CD14-positive monocyte (primary cell): ENCODE measurements around the gene CLOCK. TPM values are rescaled to one million over a fixed set of nuclear protein-coding genes. Genes with fewer than 3 reads are reported as not detected.

ENCODE experiments used
- DNase-seq, 3 donors: peaks; one replicate each; pipeline ENCODE4 v3.0.0-alpha.2; 2011 to 2022
- H2AFZ ChIP-seq: 2 replicates; pipeline ENCODE4 v1.6.0; 2012; ENCODE audit warnings: mild to moderate bottlenecking, low read depth, low read length, inconsistent platforms; ENCODE audit not compliant: insufficient read depth, poor library complexity, severe bottlenecking
- H3K27ac ChIP-seq, 2 donors: 1 replicate in 1 of 2; 2 replicates in 1 of 2; pipeline ENCODE4 v1.5.1; 2012 to 2013; ENCODE audit warnings: low read length in 2 of 2, control low read depth in 1 of 2, inconsistent platforms in 1 of 2, low read depth in 1 of 2, mild to moderate bottlenecking in 1 of 2
- H3K27me3 ChIP-seq, 2 donors: one replicate each; pipeline versions ENCODE4 v1.6.0 to v1.6.1; 2011 to 2013; ENCODE audit warnings: low read length in 2 of 2; ENCODE audit not compliant: control insufficient read depth in 2 of 2, insufficient read depth in 2 of 2
- H3K36me3 ChIP-seq, 2 donors: replicated peaks in 1 of 2; 1 replicate in 1 of 2; 2 replicates in 1 of 2; pipeline versions ENCODE4 v1.5.1 to v1.6.1; 2012 to 2013; ENCODE audit warnings: low read length in 2 of 2, control low read depth in 1 of 2, inconsistent platforms in 1 of 2, mild to moderate bottlenecking in 1 of 2; ENCODE audit not compliant: insufficient read depth in 2 of 2, control insufficient read depth in 1 of 2
- H3K4me1 ChIP-seq, 2 donors: 1 replicate in 1 of 2; 2 replicates in 1 of 2; pipeline versions ENCODE4 v1.5.1 to v1.6.1; 2012 to 2013; ENCODE audit warnings: low read length in 2 of 2, control low read depth in 1 of 2, inconsistent platforms in 1 of 2, mild to moderate bottlenecking in 1 of 2, moderate library complexity in 1 of 2; ENCODE audit not compliant: insufficient read depth in 2 of 2, control insufficient read depth in 1 of 2
- H3K4me2 ChIP-seq: replicated peaks from 2 replicates; pipeline ENCODE3; 2012; ENCODE audit warnings: low read length, moderate library complexity, mild to moderate bottlenecking; ENCODE audit not compliant: poor library complexity, severe bottlenecking; ENCODE audit errors: extremely low read depth
- H3K4me3 ChIP-seq, 3 experiments: fragments of 200-600 bp in 1 of 3; sonication (generic) in 1 of 3; replicated peaks in 1 of 3; 1 replicate in 2 of 3; 2 replicates in 1 of 3; pipeline ENCODE4 v1.5.1; 2011 to 2013; ENCODE audit warnings: low read length in 3 of 3, mild to moderate bottlenecking in 3 of 3, control low read depth in 2 of 3, low read depth in 2 of 3, inconsistent platforms in 1 of 3, moderate library complexity in 1 of 3
- H3K79me2 ChIP-seq: 2 replicates; pipeline ENCODE4 v1.6.0; 2012; ENCODE audit warnings: mild to moderate bottlenecking, control low read depth, inconsistent platforms, low read length, moderate library complexity; ENCODE audit not compliant: insufficient read depth
- H3K9ac ChIP-seq: 2 replicates; pipeline ENCODE4 v1.6.0; 2017; ENCODE audit warnings: low read length, mild to moderate bottlenecking; ENCODE audit not compliant: insufficient read depth, poor library complexity, severe bottlenecking
- H3K9me3 ChIP-seq, 2 donors: replicated peaks in 1 of 2; 1 replicate in 1 of 2; 2 replicates in 1 of 2; pipeline versions ENCODE4 v1.5.1 to v1.6.1; 2012 to 2013; ENCODE audit warnings: low read length in 2 of 2, control low read depth in 1 of 2; ENCODE audit not compliant: control insufficient read depth in 1 of 2, insufficient read depth in 1 of 2
- H4K20me1 ChIP-seq: 2 replicates; pipeline ENCODE4 v1.6.0; 2012; ENCODE audit warnings: mild to moderate bottlenecking, low read length, control low read depth, moderate library complexity; ENCODE audit not compliant: insufficient read depth
- H3K27ac Mint-ChIP-seq, 7 donors: one replicate each; pipeline ENCODE4 v1.8.0; 2020; ENCODE audit warnings: mild to moderate bottlenecking in 7 of 7, mixed read lengths in 7 of 7, moderate library complexity in 6 of 7, inconsistent platforms in 2 of 7
- H3K27me3 Mint-ChIP-seq, 3 donors: one replicate each; pipeline ENCODE4 v1.8.0; 2021 to 2022; ENCODE audit warnings: low read depth in 3 of 3, mild to moderate bottlenecking in 3 of 3, mixed read lengths in 3 of 3, moderate library complexity in 3 of 3, inconsistent platforms in 1 of 3
- H3K36me3 Mint-ChIP-seq, 2 donors: one replicate each; pipeline ENCODE4 v1.8.0; 2020; ENCODE audit warnings: mixed read lengths in 2 of 2, inconsistent platforms in 1 of 2, mild to moderate bottlenecking in 1 of 2
- H3K4me1 Mint-ChIP-seq: one replicate; pipeline ENCODE4 v1.8.0; 2020; ENCODE audit warnings: mild to moderate bottlenecking, mixed read lengths
- H3K4me3 Mint-ChIP-seq, 2 donors: one replicate each; pipeline ENCODE4 v1.8.0; 2020; ENCODE audit warnings: mild to moderate bottlenecking in 2 of 2, mixed read lengths in 2 of 2, moderate library complexity in 1 of 2
- H3K9me3 Mint-ChIP-seq, 7 donors: one replicate each; pipeline ENCODE4 v1.8.0; 2020 to 2022; ENCODE audit warnings: mixed read lengths in 7 of 7, mild to moderate bottlenecking in 6 of 7, moderate library complexity in 6 of 7, inconsistent platforms in 2 of 7
- CTCF ChIP-seq: fragments of 200-600 bp; IDR thresholded peaks from one replicate; pipeline ENCODE4 v1.8.0; 2022; ENCODE audit warnings: antibody characterized with exemption, mild to moderate bottlenecking
- WGBS: methylation state at CpG from one replicate; pipeline ENCODE4 v1.1.5; 2013; ENCODE audit warnings: missing lambda C conversion rate; ENCODE audit not compliant: insufficient coverage; 5-methylcytosine and 5-hydroxymethylcytosine counted together
- intact Hi-C, 2 donors: fragments of 100-400 bp; cut with micrococcal nuclease; formaldehyde crosslinking; loops; one replicate each; pipeline versions ENCODE4 v1.15.0 to v1.15.1; 2023
- polyA plus RNA-seq, 3 donors: library from polyadenylated mRNA; depleted of rRNA in 1 of 3; unstranded in 2 of 3; stranded (reverse) in 1 of 3; fragments of 300-500 nt in 2 of 3; fragments of >200 nt in 1 of 3; fragmentation: Illumina TruSeq in 2 of 3; gene quantifications; 1 replicate in 2 of 3; 2 replicates in 1 of 3; pipeline ENCODE4 v1.2.3, GENCODE V29; 2012 to 2021

Gene CLOCK
- polyA plus RNA-seq, 3 donors, result 1.9 to 3.7 (median 2.9) TPM

GRCh38 chr4:55396308-55397125, 150.2 kb downstream of the CLOCK start:
- peak in 2 of 3 donors; percentile 39 to 49 for DNase-seq
- Histone ChIP-seq H2AFZ (peak overlapping the region; percentile 60), H3K9me3 (no peaks in the 10 kb centered on the region), H3K36me3 (peaks cover 15 to 20% of the 10 kb centered on the region in 2 donors), H3K79me2 (peaks cover 57% of the 10 kb centered on the region), H3K4me2 (peak overlapping the region; percentile 97), H3K9ac (peak overlapping the region; percentile 95), H3K4me1 (peaks cover 30 to 37% of the 10 kb centered on the region in 2 donors), H3K4me3 (peak overlapping the region; percentile 89 to 96 (median 93)), H3K27ac (peak overlapping the region; percentile 89 to 94), H4K20me1 (peaks cover 55% of the 10 kb centered on the region), H3K27me3 (no peaks in the 10 kb centered on the region)
- no peak for TF ChIP-seq CTCF
- 1% methylated on average over 29 of the region's 41 CpGs for WGBS
- intact Hi-C loops, result loop anchor here (5.0 kb wide), 2 partner anchors 49 to 151 kb away; partner anchors contain the start of genes CLOCK (in 2 of the 2) and SRD5A3 (in 1 of the 2)
- Mint-ChIP-seq H3K9me3 (no peaks in the 10 kb centered on the region), H3K27ac (peak overlapping the region; percentile 97 to 100 (median 99)), H3K4me1 (peaks cover 44% of the 10 kb centered on the region), H3K4me3 (peak overlapping the region; percentile 96 to 99), H3K27me3 (peaks cover 0 to 4% (median 0%) of the 10 kb centered on the region in 3 donors), H3K36me3 (peaks cover 21 to 31% of the 10 kb centered on the region in 2 donors)

GRCh38 chr4:55395529-55396307, 151.0 kb downstream of the CLOCK start, which contains the start of gene TMEM165:
Gene TMEM165 (plus strand): TSS chr4:55395957. CDS start chr4:55396190, 233 bp downstream.
- no peaks in the 10 kb centered on the region for H3K9me3 ChIP-seq
- H3K27ac ChIP-seq, result peak within 1 kb of the TSS; percentile 89 to 94
- peaks cover 0 to 2% (median 0%) of the 10 kb centered on the region in 7 donors for H3K9me3 Mint-ChIP-seq
- H3K36me3 ChIP-seq, result peaks cover 8 to 12% of the 10 kb centered on the region in 2 donors
- H3K4me2 ChIP-seq, result peak within 1 kb of the TSS; percentile 97
- peak within 1 kb of the TSS; percentile 96 to 99 for H3K4me3 Mint-ChIP-seq
- peak within 1 kb of the TSS; percentile 89 to 96 (median 93) for H3K4me3 ChIP-seq
- peaks cover 14 to 24% of the 10 kb centered on the region in 2 donors for H3K36me3 Mint-ChIP-seq
- peak; percentile 92 to 94 (median 94) for DNase-seq
- H3K27me3 ChIP-seq, result no peaks in the 10 kb centered on the region
- peaks cover 38% of the 10 kb centered on the region for H3K4me1 Mint-ChIP-seq
- peaks cover 0 to 6% (median 0%) of the 10 kb centered on the region in 3 donors for H3K27me3 Mint-ChIP-seq
- TF ChIP-seq CTCF, result no peak
- peak within 1 kb of the TSS; percentile 95 for H3K9ac ChIP-seq
- H3K4me1 ChIP-seq, result peaks cover 30 to 37% of the 10 kb centered on the region in 2 donors
- H4K20me1 ChIP-seq, result peaks cover 47% of the 10 kb centered on the region
- peak within 1 kb of the TSS; percentile 98 to 100 (median 100) for H3K27ac Mint-ChIP-seq
- H3K79me2 ChIP-seq, result peaks cover 49% of the 10 kb centered on the region
- under 1% methylated on average over 93 of the region's 95 CpGs for WGBS
- peak within 1 kb of the TSS; percentile 60 for H2AFZ ChIP-seq
- intact Hi-C loops, result loop anchor here (5.0 kb wide), 2 partner anchors 48 to 152 kb away; partner anchors contain the start of genes CLOCK (in 2 of the 2) and SRD5A3 (in 1 of the 2)
